ENCODE measurements around the gene SEZ6.

DNA sequence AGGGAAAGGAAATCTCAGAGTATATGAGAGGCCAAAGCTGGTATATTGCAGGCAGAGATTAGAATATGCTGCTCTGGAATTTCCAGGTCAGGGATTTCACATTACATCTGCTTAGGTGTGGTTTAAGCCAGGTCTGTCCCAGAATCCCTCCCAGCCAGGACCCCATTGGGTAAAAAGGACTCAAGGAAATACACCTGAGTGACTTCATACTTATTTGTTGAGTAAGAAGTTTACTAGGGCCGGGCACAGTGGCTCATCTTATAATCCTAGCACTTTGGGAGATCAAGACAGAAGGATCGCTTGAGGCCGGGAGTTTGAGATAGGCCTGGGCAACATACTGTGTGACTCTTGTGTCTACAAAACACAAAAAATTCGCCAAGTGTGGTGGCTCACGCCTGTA is 44.3 kb upstream of the SEZ6 start:
- no peak for TF ChIP-seq YY1 (IDR thresholded peaks at IDR 0.05; ENCODE audit: low read depth)
- no peak for TF ChIP-seq EP300 (IDR thresholded peaks at IDR 0.05; ENCODE audit: borderline replicate concordance)
- TF ChIP-seq RAD21 (IDR thresholded peaks at IDR 0.05; ENCODE audit: low read depth), result no peak
- TF ChIP-seq NFIC (IDR thresholded peaks at IDR 0.05), result no peak
- TF ChIP-seq, protein P1, sequence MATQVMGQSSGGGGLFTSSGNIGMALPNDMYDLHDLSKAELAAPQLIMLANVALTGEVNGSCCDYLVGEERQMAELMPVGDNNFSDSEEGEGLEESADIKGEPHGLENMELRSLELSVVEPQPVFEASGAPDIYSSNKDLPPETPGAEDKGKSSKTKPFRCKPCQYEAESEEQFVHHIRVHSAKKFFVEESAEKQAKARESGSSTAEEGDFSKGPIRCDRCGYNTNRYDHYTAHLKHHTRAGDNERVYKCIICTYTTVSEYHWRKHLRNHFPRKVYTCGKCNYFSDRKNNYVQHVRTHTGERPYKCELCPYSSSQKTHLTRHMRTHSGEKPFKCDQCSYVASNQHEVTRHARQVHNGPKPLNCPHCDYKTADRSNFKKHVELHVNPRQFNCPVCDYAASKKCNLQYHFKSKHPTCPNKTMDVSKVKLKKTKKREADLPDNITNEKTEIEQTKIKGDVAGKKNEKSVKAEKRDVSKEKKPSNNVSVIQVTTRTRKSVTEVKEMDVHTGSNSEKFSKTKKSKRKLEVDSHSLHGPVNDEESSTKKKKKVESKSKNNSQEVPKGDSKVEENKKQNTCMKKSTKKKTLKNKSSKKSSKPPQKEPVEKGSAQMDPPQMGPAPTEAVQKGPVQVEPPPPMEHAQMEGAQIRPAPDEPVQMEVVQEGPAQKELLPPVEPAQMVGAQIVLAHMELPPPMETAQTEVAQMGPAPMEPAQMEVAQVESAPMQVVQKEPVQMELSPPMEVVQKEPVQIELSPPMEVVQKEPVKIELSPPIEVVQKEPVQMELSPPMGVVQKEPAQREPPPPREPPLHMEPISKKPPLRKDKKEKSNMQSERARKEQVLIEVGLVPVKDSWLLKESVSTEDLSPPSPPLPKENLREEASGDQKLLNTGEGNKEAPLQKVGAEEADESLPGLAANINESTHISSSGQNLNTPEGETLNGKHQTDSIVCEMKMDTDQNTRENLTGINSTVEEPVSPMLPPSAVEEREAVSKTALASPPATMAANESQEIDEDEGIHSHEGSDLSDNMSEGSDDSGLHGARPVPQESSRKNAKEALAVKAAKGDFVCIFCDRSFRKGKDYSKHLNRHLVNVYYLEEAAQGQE (IDR thresholded peaks at IDR 0.05; ENCODE audit: low read depth), result no peak
- TF ChIP-seq, protein P2, sequence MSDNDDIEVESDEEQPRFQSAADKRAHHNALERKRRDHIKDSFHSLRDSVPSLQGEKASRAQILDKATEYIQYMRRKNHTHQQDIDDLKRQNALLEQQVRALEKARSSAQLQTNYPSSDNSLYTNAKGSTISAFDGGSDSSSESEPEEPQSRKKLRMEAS (IDR thresholded peaks at IDR 0.05), result no peak
- no peak for TF ChIP-seq EGR1 (IDR thresholded peaks at IDR 0.05)
- no peak for TF ChIP-seq CEBPB (IDR thresholded peaks at IDR 0.05)
- no peak for TF ChIP-seq FOXM1 (IDR thresholded peaks at IDR 0.05; ENCODE audit: borderline replicate concordance, low read depth)
- TF ChIP-seq TCF12 (IDR thresholded peaks at IDR 0.05; ENCODE audit: low read depth), result no peak
- TF ChIP-seq TEAD4 (IDR thresholded peaks at IDR 0.05), result no peak
